Neural cell (in vitro differentiated cells): ENCODE data around the gene CCDC148. TPM values are rescaled to one million over a fixed set of nuclear protein-coding genes. Genes with fewer than 3 reads are reported as not detected.
"Not testable (repeated sequence)": the region's sequence is repeated elsewhere in the genome, so short reads cannot be mapped to it uniquely, and the experiment has no call there.

Experiments used
- H2AFZ ChIP-seq: fragments of 200-600, 300-800 bp; sonication (generic), shearing (Covaris generic); 2 replicates; pipeline ENCODE4 v1.6.0; 2014; ENCODE audit warnings: low read depth, mild to moderate bottlenecking, antibody characterized with exemption, low read length, moderate library complexity
- H3F3A ChIP-seq: fragments of 200-600 bp; shearing (Covaris generic); 2 replicates; pipeline ENCODE4 v1.6.1; 2016; ENCODE audit warnings: mild to moderate bottlenecking, moderate library complexity, mixed read lengths, antibody characterized with exemption, low read length; ENCODE audit not compliant: insufficient read depth, poor library complexity, severe bottlenecking
- H3K27ac ChIP-seq: fragments of 200-600, 300-800 bp; sonication (generic), shearing (Covaris generic); 2 replicates; pipeline ENCODE4 v1.5.1; 2014; ENCODE audit warnings: mild to moderate bottlenecking, low read length, moderate library complexity
- H3K27me3 ChIP-seq: fragments of 300-800, 200-600 bp; sonication (generic), shearing (Covaris generic); 2 replicates; pipeline ENCODE4 v1.6.0; 2014; ENCODE audit warnings: mild to moderate bottlenecking, low read depth, low read length, moderate library complexity; ENCODE audit not compliant: insufficient read depth
- H3K36me3 ChIP-seq: fragments of 300-800, 200-600 bp; sonication (generic), shearing (Covaris generic); 2 replicates; pipeline ENCODE4 v1.5.1; 2014; ENCODE audit warnings: mild to moderate bottlenecking, antibody characterized with exemption, low read length, moderate library complexity; ENCODE audit not compliant: insufficient read depth
- H3K4me2 ChIP-seq: fragments of 300-800, 200-600 bp; sonication (generic), shearing (Covaris generic); 2 replicates; pipeline ENCODE4 v1.6.0; 2014; ENCODE audit warnings: mild to moderate bottlenecking, low read length
- H3K4me3 ChIP-seq: fragments of 300-800, 200-600 bp; sonication (generic), shearing (Covaris generic); 2 replicates; pipeline ENCODE4 v1.5.1; 2014; ENCODE audit warnings: mild to moderate bottlenecking, low read length, moderate library complexity
- H3K79me2 ChIP-seq: fragments of 200-600 bp; shearing (Covaris generic); replicated peaks from 2 replicates; pipeline ENCODE4 v1.6.0; 2014; ENCODE audit warnings: mild to moderate bottlenecking, low read length, moderate library complexity; ENCODE audit not compliant: insufficient read depth
- H3K9ac ChIP-seq: fragments of 300-800, 200-600 bp; sonication (generic), shearing (Covaris generic); 2 replicates; pipeline ENCODE4 v1.6.1; 2016; ENCODE audit warnings: mild to moderate bottlenecking, low read length, mixed read lengths
- H3K9me2 ChIP-seq: fragments of 200-600 bp; shearing (Covaris generic); 2 replicates; pipeline ENCODE4 v1.6.1; 2016; ENCODE audit warnings: mild to moderate bottlenecking, low read length, mixed read lengths; ENCODE audit not compliant: insufficient read depth
- H3K9me3 ChIP-seq: fragments of 200-600, 300-800 bp; sonication (generic), shearing (Covaris generic); 2 replicates; pipeline ENCODE4 v1.6.1; 2016; ENCODE audit warnings: mild to moderate bottlenecking, mixed run types, low read length, moderate library complexity, mixed read lengths
- H4K20me1 ChIP-seq: fragments of 200-600 bp; shearing (Covaris generic); 2 replicates; pipeline ENCODE4 v1.6.1; 2016; ENCODE audit warnings: mild to moderate bottlenecking, mixed run types; ENCODE audit not compliant: insufficient read depth
- CTCF ChIP-seq: fragments of 450-650 bp; IDR thresholded peaks from 2 replicates; pipeline ENCODE4 v1.5.1; 2014; ENCODE audit warnings: antibody characterized with exemption, mild to moderate bottlenecking, moderate library complexity; ENCODE audit not compliant: poor library complexity, severe bottlenecking
- EP300 ChIP-seq: fragments of 450-650 bp; conservative IDR thresholded peaks from 2 replicates; pipeline ENCODE4 v1.6.1; 2014; ENCODE audit warnings: antibody characterized with exemption, mild to moderate bottlenecking, moderate library complexity; ENCODE audit not compliant: poor library complexity, severe bottlenecking
- EZH2 ChIP-seq: fragments of 200-600, 300-800 bp; shearing (Covaris generic), sonication (generic); IDR thresholded peaks from 2 replicates; pipeline ENCODE4 v1.6.1; 2014; ENCODE audit warnings: antibody characterized with exemption, low read length, borderline replicate concordance, mild to moderate bottlenecking; ENCODE audit not compliant: insufficient read depth, poor library complexity, severe bottlenecking
- MXI1 ChIP-seq: fragments of 450-650 bp; conservative IDR thresholded peaks from 2 replicates; pipeline ENCODE4 v1.6.1; 2014; ENCODE audit warnings: antibody characterized with exemption, mild to moderate bottlenecking; ENCODE audit not compliant: poor library complexity, severe bottlenecking
- POLR2AphosphoS5 ChIP-seq: IDR thresholded peaks from 2 replicates; pipeline ENCODE4 v1.6.1; 2012
- RAD21 ChIP-seq: fragments of 450-650 bp; conservative IDR thresholded peaks from 2 replicates; pipeline ENCODE4 v1.6.1; 2014; ENCODE audit warnings: antibody characterized with exemption, mild to moderate bottlenecking, moderate library complexity
- REST ChIP-seq: IDR thresholded peaks from 2 replicates; pipeline ENCODE4 v1.6.1; 2012; ENCODE audit warnings: borderline replicate concordance
- SMC3 ChIP-seq: fragments of 450-650 bp; conservative IDR thresholded peaks from 2 replicates; pipeline ENCODE4 v1.6.1; 2014; ENCODE audit warnings: antibody characterized with exemption, mild to moderate bottlenecking, moderate library complexity; ENCODE audit not compliant: poor library complexity
- TAF1 ChIP-seq: IDR thresholded peaks from 2 replicates; pipeline ENCODE4 v1.6.1; 2012; ENCODE audit warnings: low read depth
- polyA plus RNA-seq: library from polyadenylated mRNA; depleted of rRNA; stranded (reverse); fragments of >200 nt; gene quantifications from 2 replicates; pipeline ENCODE4 v1.2.3, GENCODE V29; 2014

Gene CCDC148
- polyA plus RNA-seq, 1 donor from 2014 or later = 1.8 TPM

- no peaks in the 10 kb centered on the region for H3K9me2 ChIP-seq
- no peaks in the 10 kb centered on the region for H3K27me3 ChIP-seq
- H3K4me2 ChIP-seq = no peak overlapping the region
- H3K4me3 ChIP-seq = no peak overlapping the region
- no peaks in the 10 kb centered on the region for H3K9me3 ChIP-seq
- H2AFZ ChIP-seq = no peak overlapping the region
- no peaks in the 10 kb centered on the region for H4K20me1 ChIP-seq
- no peaks in the 10 kb centered on the region for H3F3A ChIP-seq
- H3K36me3 ChIP-seq = no peaks in the 10 kb centered on the region
- no peaks in the 10 kb centered on the region for H3K79me2 ChIP-seq
- no peak overlapping the region for H3K9ac ChIP-seq
- H3K27ac ChIP-seq = no peak overlapping the region
- TF ChIP-seq CTCF (no peak), RAD21 (no peak), EZH2 (no peak), POLR2AphosphoS5 (no peak), REST (no peak), TAF1 (no peak), SMC3 (no peak), MXI1 (no peak), EP300 (no peak)
Measured at GRCh38 chr2:158477202-158477601, 20.6 kb upstream of the CCDC148 start.

DNA sequence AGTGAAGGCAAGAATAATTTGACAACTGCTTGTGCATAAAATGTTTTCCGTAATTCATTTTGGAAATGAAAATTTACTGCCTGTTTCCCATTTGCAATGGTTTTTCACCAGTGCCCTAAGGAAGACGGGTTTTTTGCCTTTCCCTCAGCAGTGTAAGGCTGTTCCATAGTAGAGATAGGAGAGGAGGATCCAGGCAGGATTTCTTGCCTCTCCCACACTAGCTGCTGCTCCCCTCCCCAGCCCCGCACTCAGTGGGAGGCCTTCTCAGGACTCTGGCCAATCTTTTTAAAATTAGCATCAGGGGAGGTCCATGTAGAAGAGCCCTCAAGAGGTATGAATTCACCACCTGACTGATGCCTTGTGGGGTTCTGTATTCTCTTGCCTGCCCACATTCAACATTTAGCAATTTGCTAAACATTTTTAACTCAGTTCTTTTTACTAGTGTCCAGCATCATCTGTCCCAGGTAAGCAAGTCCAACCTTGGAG lies 18.0 kb upstream of the CCDC148 start:
- H2AFZ ChIP-seq, H4K20me1 ChIP-seq, H3K27me3 ChIP-seq, H3K9me2 ChIP-seq, H3K36me3 ChIP-seq, H3K79me2 ChIP-seq, H3K9me3 ChIP-seq, H3K4me3 ChIP-seq, H3K27ac ChIP-seq, H3F3A ChIP-seq, H3K9ac ChIP-seq, H3K4me2 ChIP-seq: not testable (repeated sequence)
